ENCODE data around the gene TMEM97. TPM values are rescaled to one million over a fixed set of nuclear protein-coding genes. Genes with fewer than 3 reads are reported as not detected.

The TMEM97 gene
- total and polyA plus RNA-seq, 2 experiments from 2014 or later = 101 to 216 TPM

DNA sequence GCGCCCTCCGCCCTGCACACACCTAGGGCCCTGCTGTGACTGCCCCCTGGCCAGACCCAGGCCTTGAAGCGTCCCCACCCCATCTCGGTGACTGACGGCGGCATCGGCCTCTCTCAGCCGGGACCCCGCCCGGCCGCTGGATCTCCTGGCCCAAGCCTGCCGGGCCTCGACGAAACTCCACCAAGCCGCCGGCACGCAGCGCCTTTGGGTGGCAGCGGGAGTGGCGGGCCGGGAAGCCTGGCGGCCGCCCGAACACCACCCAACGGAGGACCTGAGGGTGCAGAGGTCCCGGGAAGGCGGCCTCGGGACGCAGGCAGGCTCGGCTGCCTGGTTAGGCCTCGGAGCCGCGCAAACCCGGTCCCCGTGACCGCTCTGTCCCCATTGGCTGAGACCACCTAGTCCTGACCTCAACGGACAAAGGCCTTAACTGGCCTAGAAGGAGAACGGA lies 12.0 kb upstream of the TMEM97 start:
- Mint-ChIP-seq H3K4me3 (no peak overlapping the region), H3K36me3 (ENCODE audit: low read depth) (no peaks in the 10 kb centered on the region), H3K27ac (no peak overlapping the region), H3K9me3 (no peaks in the 10 kb centered on the region), H3K27me3 (ENCODE audit: insufficient read depth, low read depth, poor library complexity) (no peaks in the 10 kb centered on the region), H3K4me1 (no peaks in the 10 kb centered on the region)
- Histone ChIP-seq H3K36me3 (ENCODE audit: insufficient read depth) (no peaks in the 10 kb centered on the region), H3K27ac (ENCODE audit: low read depth) (no peak overlapping the region), H3K4me3 (peak overlapping the region; percentile 44), H3K79me2 (replicated peaks; ENCODE audit: insufficient read depth) (no peaks in the 10 kb centered on the region), H3F3A (replicated peaks; ENCODE audit: low read depth) (peaks cover 4% of the 10 kb centered on the region; the same call in 1 of the 2 replicates), H4K20me1 (replicated peaks; ENCODE audit: insufficient read depth) (no peaks in the 10 kb centered on the region), H3K4me1 (ENCODE audit: insufficient read depth) (no peaks in the 10 kb centered on the region), H3K27me3 (ENCODE audit: insufficient read depth) (peaks cover 7% of the 10 kb centered on the region; the same call in 1 of the 2 replicates), H3K9me2 (ENCODE audit: insufficient read depth) (no peaks in the 10 kb centered on the region), H3K4me2 (peak overlapping the region; percentile 68), H2AFZ (peak overlapping the region; percentile 86)
- TF ChIP-seq, protein P1, sequence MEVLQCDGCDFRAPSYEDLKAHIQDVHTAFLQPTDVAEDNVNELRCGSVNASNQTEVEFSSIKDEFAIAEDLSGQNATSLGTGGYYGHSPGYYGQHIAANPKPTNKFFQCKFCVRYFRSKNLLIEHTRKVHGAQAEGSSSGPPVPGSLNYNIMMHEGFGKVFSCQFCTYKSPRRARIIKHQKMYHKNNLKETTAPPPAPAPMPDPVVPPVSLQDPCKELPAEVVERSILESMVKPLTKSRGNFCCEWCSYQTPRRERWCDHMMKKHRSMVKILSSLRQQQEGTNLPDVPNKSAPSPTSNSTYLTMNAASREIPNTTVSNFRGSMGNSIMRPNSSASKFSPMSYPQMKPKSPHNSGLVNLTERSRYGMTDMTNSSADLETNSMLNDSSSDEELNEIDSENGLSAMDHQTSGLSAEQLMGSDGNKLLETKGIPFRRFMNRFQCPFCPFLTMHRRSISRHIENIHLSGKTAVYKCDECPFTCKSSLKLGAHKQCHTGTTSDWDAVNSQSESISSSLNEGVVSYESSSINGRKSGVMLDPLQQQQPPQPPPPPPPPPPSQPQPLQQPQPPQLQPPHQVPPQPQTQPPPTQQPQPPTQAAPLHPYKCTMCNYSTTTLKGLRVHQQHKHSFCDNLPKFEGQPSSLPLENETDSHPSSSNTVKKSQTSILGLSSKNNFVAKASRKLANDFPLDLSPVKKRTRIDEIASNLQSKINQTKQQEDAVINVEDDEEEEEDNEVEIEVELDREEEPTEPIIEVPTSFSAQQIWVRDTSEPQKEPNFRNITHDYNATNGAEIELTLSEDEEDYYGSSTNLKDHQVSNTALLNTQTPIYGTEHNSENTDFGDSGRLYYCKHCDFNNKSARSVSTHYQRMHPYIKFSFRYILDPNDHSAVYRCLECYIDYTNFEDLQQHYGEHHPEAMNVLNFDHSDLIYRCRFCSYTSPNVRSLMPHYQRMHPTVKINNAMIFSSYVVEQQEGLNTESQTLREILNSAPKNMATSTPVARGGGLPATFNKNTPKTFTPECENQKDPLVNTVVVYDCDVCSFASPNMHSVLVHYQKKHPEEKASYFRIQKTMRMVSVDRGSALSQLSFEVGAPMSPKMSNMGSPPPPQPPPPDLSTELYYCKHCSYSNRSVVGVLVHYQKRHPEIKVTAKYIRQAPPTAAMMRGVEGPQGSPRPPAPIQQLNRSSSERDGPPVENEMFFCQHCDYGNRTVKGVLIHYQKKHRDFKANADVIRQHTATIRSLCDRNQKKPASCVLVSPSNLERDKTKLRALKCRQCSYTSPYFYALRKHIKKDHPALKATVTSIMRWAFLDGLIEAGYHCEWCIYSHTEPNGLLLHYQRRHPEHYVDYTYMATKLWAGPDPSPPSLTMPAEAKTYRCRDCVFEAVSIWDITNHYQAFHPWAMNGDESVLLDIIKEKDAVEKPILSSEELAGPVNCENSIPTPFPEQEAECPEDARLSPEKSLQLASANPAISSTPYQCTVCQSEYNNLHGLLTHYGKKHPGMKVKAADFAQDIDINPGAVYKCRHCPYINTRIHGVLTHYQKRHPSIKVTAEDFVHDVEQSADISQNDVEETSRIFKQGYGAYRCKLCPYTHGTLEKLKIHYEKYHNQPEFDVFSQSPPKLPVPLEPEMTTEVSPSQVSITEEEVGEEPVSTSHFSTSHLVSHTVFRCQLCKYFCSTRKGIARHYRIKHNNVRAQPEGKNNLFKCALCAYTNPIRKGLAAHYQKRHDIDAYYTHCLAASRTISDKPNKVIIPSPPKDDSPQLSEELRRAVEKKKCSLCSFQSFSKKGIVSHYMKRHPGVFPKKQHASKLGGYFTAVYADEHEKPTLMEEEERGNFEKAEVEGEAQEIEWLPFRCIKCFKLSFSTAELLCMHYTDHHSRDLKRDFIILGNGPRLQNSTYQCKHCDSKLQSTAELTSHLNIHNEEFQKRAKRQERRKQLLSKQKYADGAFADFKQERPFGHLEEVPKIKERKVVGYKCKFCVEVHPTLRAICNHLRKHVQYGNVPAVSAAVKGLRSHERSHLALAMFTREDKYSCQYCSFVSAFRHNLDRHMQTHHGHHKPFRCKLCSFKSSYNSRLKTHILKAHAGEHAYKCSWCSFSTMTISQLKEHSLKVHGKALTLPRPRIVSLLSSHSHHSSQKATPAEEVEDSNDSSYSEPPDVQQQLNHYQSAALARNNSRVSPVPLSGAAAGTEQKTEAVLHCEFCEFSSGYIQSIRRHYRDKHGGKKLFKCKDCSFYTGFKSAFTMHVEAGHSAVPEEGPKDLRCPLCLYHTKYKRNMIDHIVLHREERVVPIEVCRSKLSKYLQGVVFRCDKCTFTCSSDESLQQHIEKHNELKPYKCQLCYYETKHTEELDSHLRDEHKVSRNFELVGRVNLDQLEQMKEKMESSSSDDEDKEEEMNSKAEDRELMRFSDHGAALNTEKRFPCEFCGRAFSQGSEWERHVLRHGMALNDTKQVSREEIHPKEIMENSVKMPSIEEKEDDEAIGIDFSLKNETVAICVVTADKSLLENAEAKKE (CRISPR knock-in tag; IDR thresholded peaks at IDR 0.05) = no peak
- TF ChIP-seq POLR2AphosphoS5 (IDR thresholded peaks at IDR 0.05; ENCODE audit: low read depth) = peak; percentile 57; the same call in 1 of the 2 replicates
- TF ChIP-seq, protein P2, sequence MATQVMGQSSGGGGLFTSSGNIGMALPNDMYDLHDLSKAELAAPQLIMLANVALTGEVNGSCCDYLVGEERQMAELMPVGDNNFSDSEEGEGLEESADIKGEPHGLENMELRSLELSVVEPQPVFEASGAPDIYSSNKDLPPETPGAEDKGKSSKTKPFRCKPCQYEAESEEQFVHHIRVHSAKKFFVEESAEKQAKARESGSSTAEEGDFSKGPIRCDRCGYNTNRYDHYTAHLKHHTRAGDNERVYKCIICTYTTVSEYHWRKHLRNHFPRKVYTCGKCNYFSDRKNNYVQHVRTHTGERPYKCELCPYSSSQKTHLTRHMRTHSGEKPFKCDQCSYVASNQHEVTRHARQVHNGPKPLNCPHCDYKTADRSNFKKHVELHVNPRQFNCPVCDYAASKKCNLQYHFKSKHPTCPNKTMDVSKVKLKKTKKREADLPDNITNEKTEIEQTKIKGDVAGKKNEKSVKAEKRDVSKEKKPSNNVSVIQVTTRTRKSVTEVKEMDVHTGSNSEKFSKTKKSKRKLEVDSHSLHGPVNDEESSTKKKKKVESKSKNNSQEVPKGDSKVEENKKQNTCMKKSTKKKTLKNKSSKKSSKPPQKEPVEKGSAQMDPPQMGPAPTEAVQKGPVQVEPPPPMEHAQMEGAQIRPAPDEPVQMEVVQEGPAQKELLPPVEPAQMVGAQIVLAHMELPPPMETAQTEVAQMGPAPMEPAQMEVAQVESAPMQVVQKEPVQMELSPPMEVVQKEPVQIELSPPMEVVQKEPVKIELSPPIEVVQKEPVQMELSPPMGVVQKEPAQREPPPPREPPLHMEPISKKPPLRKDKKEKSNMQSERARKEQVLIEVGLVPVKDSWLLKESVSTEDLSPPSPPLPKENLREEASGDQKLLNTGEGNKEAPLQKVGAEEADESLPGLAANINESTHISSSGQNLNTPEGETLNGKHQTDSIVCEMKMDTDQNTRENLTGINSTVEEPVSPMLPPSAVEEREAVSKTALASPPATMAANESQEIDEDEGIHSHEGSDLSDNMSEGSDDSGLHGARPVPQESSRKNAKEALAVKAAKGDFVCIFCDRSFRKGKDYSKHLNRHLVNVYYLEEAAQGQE (IDR thresholded peaks at IDR 0.05; ENCODE audit: unreplicated experiment) = no peak
- ATAC-seq (peak; percentile 97), DNase-seq (ENCODE audit: low spot score) (peak; percentile 76)

All from GM23338 (cell line).